HG02610 (cell line): Measurements from ENCODE around the gene NREP.
A peak's percentile ranks its signal among the peaks of the same experiment; 100 is the strongest.

Experiments used
- ATAC-seq: cut with Tn5 transposase; IDR thresholded peaks from one replicate; pipeline ENCODE4 v1.9.1; 2021; ENCODE audit warnings: mild to moderate bottlenecking, moderate library complexity; ENCODE audit not compliant: unreplicated experiment

NREP gene

GRCh38 chr5:111756581-111757354 lies at the start of gene NREP:
TSS of gene NREP (minus strand) at chr5:111757194. CDS start at chr5:111755772, 1,422 bp downstream.
- peak; percentile 0 for ATAC-seq

GRCh38 chr5:111806753-111807152 lies 49.8 kb upstream of the NREP start:
- no peak for ATAC-seq

GRCh38 chr5:111806156-111806555 lies 49.2 kb upstream of the NREP start:
- ATAC-seq, result no peak

- ATAC-seq, result no peak
Measured at GRCh38 chr5:111805071-111805470, 48.1 kb upstream of the NREP start.

GRCh38 chr5:111800351-111800750 lies 43.4 kb upstream of the NREP start:
- no peak for ATAC-seq

- ATAC-seq, result no peak
Measured at GRCh38 chr5:111795142-111795541, 38.1 kb upstream of the NREP start.

GRCh38 chr5:111792471-111793058 lies 35.6 kb upstream of the NREP start:
- no peak for ATAC-seq

GRCh38 chr5:111790295-111790694 lies 33.3 kb upstream of the NREP start:
- no peak for ATAC-seq

- ATAC-seq, result no peak
Measured at GRCh38 chr5:111787006-111787405, 30.0 kb upstream of the NREP start.

- ATAC-seq, result no peak
Measured at GRCh38 chr5:111784491-111785181, 27.6 kb upstream of the NREP start.

GRCh38 chr5:111783537-111783936 lies 26.5 kb upstream of the NREP start:
- ATAC-seq, result no peak

- no peak for ATAC-seq
Measured at GRCh38 chr5:111782216-111782615, 25.2 kb upstream of the NREP start.

GRCh38 chr5:111781200-111781599 lies 24.2 kb upstream of the NREP start:
- no peak for ATAC-seq

GRCh38 chr5:111779922-111780292 lies 22.9 kb upstream of the NREP start:
- ATAC-seq, result no peak

- ATAC-seq, result no peak
Measured at GRCh38 chr5:111779260-111779921, 22.4 kb upstream of the NREP start.

- ATAC-seq, result no peak
Measured at GRCh38 chr5:111776913-111777781, 20.2 kb upstream of the NREP start.

- ATAC-seq, result no peak
Measured at GRCh38 chr5:111775224-111775623, 18.2 kb upstream of the NREP start.

- ATAC-seq, result no peak
Measured at GRCh38 chr5:111774525-111774924, 17.5 kb upstream of the NREP start.

- ATAC-seq, result no peak
Measured at GRCh38 chr5:111772456-111773122, 15.6 kb upstream of the NREP start.

GRCh38 chr5:111769541-111769940 lies 12.5 kb upstream of the NREP start:
- ATAC-seq, result no peak
